Hair follicle dermal papilla cell (primary cell): ENCODE measurements around the gene TMEM117. TPM values are rescaled to one million over a fixed set of nuclear protein-coding genes. Genes with fewer than 3 reads are reported as not detected.

ENCODE experiments used
- total RNA-seq: library from RNA; depleted of rRNA; stranded (reverse); fragments of >200 nt; gene quantifications from 2 replicates; pipeline ENCODE4 v1.2.3, GENCODE V29; 2012

The TMEM117 gene
- total RNA-seq: 8.0 and 12.0 TPM in 2 replicates

GRCh38 chr12:43835656-43836474, at the start of gene TMEM117:
Gene TMEM117, plus strand, starts transcription at chr12:43836081.

GRCh38 chr12:43805860-43806736, 29.8 kb upstream of the TMEM117 start, which contains the start of gene TWF1:
Gene TWF1, minus strand, starts transcription at chr12:43806317. Its CDS starts 72 bp downstream, at chr12:43806245.

Other genes starting within 250 kb of the TMEM117 start
- 20.9 and 26.9 TPM in 2 replicates for gene PUS7L, start 77.3 kb upstream of the TMEM117 start, total RNA-seq
- 29.0 and 29.2 TPM in 2 replicates for gene IRAK4, start 77.1 kb upstream of the TMEM117 start, total RNA-seq
- 136 and 146 TPM in 2 replicates for gene TWF1, start 29.8 kb upstream of the TMEM117 start, total RNA-seq